OCI-LY1 (cell line): Measurements from ENCODE around the gene DIAPH2.

ENCODE experiments used
- H2AFZ ChIP-seq: fragments of 200-600 bp; sonication (generic), shearing (Covaris generic); 2 replicates; pipeline ENCODE4 v1.6.0; 2014; ENCODE audit warnings: antibody characterized with exemption, mild to moderate bottlenecking, low read length
- H3F3A ChIP-seq: fragments of 200-600 bp; sonication (generic), shearing (Covaris generic); 2 replicates; pipeline ENCODE4 v1.6.0; 2014; ENCODE audit warnings: mild to moderate bottlenecking, antibody characterized with exemption, low read length, moderate library complexity; ENCODE audit not compliant: insufficient read depth
- H3K27ac ChIP-seq: fragments of 200-600 bp; sonication (generic); 2 replicates; pipeline ENCODE4 v1.5.1; 2014; ENCODE audit warnings: low read length, mixed run types, mild to moderate bottlenecking, low read depth; ENCODE audit not compliant: poor library complexity, severe bottlenecking
- H3K27me3 ChIP-seq: fragments of 200-600 bp; sonication (generic); 2 replicates; pipeline ENCODE4 v1.6.0; 2014; ENCODE audit warnings: antibody characterized with exemption, mild to moderate bottlenecking, low read length, moderate library complexity; ENCODE audit not compliant: insufficient read depth
- H3K36me3 ChIP-seq: fragments of 200-600 bp; sonication (generic); 2 replicates; pipeline ENCODE4 v1.6.1; 2014; ENCODE audit warnings: mild to moderate bottlenecking, antibody characterized with exemption, low read length, moderate library complexity, mixed read lengths; ENCODE audit not compliant: insufficient read depth
- H3K4me1 ChIP-seq: fragments of 200-600 bp; sonication (generic); 2 replicates; pipeline ENCODE4 v1.5.1; 2014; ENCODE audit warnings: mild to moderate bottlenecking, low read length, moderate library complexity; ENCODE audit not compliant: insufficient read depth, severe bottlenecking
- H3K4me2 ChIP-seq: fragments of 200-600 bp; sonication (generic), shearing (Covaris generic); 2 replicates; pipeline ENCODE4 v1.6.1; 2014; ENCODE audit warnings: low read length
- H3K4me3 ChIP-seq: fragments of 200-600 bp; sonication (generic); 2 replicates; pipeline ENCODE4 v1.5.1; 2014; ENCODE audit warnings: low read length, low read depth, mild to moderate bottlenecking, mixed read lengths; ENCODE audit not compliant: poor library complexity, severe bottlenecking
- H3K79me2 ChIP-seq: fragments of 200-600 bp; shearing (Covaris generic); 2 replicates; pipeline ENCODE4 v1.6.1; 2016; ENCODE audit warnings: mixed run types, low read length, mixed read lengths; ENCODE audit not compliant: insufficient read depth
- H3K9ac ChIP-seq: fragments of 200-600 bp; sonication (generic), shearing (Covaris generic); 2 replicates; pipeline ENCODE4 v1.6.1; 2014; ENCODE audit warnings: mild to moderate bottlenecking, low read length, mixed read lengths
- H3K9me2 ChIP-seq: fragments of 200-600 bp; sonication (generic), shearing (Covaris generic); 2 replicates; pipeline ENCODE4 v1.6.1; 2014; ENCODE audit warnings: low read depth, mild to moderate bottlenecking, low read length, mixed read lengths
- H3K9me3 ChIP-seq: fragments of 200-600 bp; shearing (Covaris generic); 2 replicates; pipeline ENCODE4 v1.6.1; 2014; ENCODE audit warnings: low read length, mixed read lengths
- H4K20me1 ChIP-seq: fragments of 200-600 bp; sonication (generic), shearing (Covaris generic); 2 replicates; pipeline ENCODE4 v1.6.0; 2016; ENCODE audit warnings: mild to moderate bottlenecking, low read length; ENCODE audit not compliant: insufficient read depth
- CTCF ChIP-seq: fragments of 200-600 bp; sonication (generic), shearing (Covaris generic); IDR thresholded peaks from 2 replicates; pipeline ENCODE4 v1.5.1; 2017; ENCODE audit warnings: mild to moderate bottlenecking, antibody characterized with exemption, low read length, moderate library complexity, mixed read lengths
- EZH2 ChIP-seq: fragments of 200-600 bp; sonication (generic), shearing (Covaris generic); IDR thresholded peaks from 2 replicates; pipeline ENCODE4 v1.8.0; 2017; ENCODE audit warnings: borderline replicate concordance, mixed run types, mild to moderate bottlenecking, antibody characterized with exemption, low read length, moderate library complexity, mixed read lengths

DIAPH2 gene

GRCh38 chrX:97447306-97447705 is 762.7 kb downstream of the DIAPH2 start:
- H3K9ac ChIP-seq: no peak overlapping the region

GRCh38 chrX:97452283-97452682 is 767.6 kb downstream of the DIAPH2 start:
- no peak overlapping the region for H3K9ac ChIP-seq
- no peaks in the 10 kb centered on the region for H3K79me2 ChIP-seq
- H3K27ac ChIP-seq: no peak overlapping the region
- H3K4me3 ChIP-seq: no peak overlapping the region
- H3F3A ChIP-seq: no peaks in the 10 kb centered on the region
- H3K9me2 ChIP-seq: no peaks in the 10 kb centered on the region
- H3K36me3 ChIP-seq: no peaks in the 10 kb centered on the region
- no peaks in the 10 kb centered on the region for H3K9me3 ChIP-seq
- no peaks in the 10 kb centered on the region for H4K20me1 ChIP-seq
- no peak for TF ChIP-seq CTCF
- TF ChIP-seq EZH2: no peak
- H3K4me2 ChIP-seq: no peak overlapping the region
- H3K4me1 ChIP-seq: no peaks in the 10 kb centered on the region
- no peaks in the 10 kb centered on the region for H3K27me3 ChIP-seq
- H2AFZ ChIP-seq: no peak overlapping the region

More at GRCh38 chrX:97447306-97447705, 762.7 kb downstream of the DIAPH2 start:
- no peaks in the 10 kb centered on the region for H3F3A ChIP-seq
- H3K4me3 ChIP-seq: no peak overlapping the region
- no peaks in the 10 kb centered on the region for H3K27me3 ChIP-seq
- H4K20me1 ChIP-seq: no peaks in the 10 kb centered on the region
- TF ChIP-seq CTCF (no peak), EZH2 (no peak)
- H3K9me3 ChIP-seq: no peaks in the 10 kb centered on the region
- no peaks in the 10 kb centered on the region for H3K36me3 ChIP-seq
- H3K79me2 ChIP-seq: no peaks in the 10 kb centered on the region
- H3K4me2 ChIP-seq: no peak overlapping the region
- no peaks in the 10 kb centered on the region for H3K9me2 ChIP-seq
- no peak overlapping the region for H2AFZ ChIP-seq
- H3K27ac ChIP-seq: no peak overlapping the region
- peaks cover 6% of the 10 kb centered on the region for H3K4me1 ChIP-seq

GRCh38 chrX:97461763-97462162 is 777.1 kb downstream of the DIAPH2 start:
- no peaks in the 10 kb centered on the region for H3K79me2 ChIP-seq
- no peaks in the 10 kb centered on the region for H3K9me2 ChIP-seq
- no peak for TF ChIP-seq EZH2
- no peak for TF ChIP-seq CTCF
- no peaks in the 10 kb centered on the region for H3K4me1 ChIP-seq
- H3K4me3 ChIP-seq: no peak overlapping the region
- H3K4me2 ChIP-seq: no peak overlapping the region
- no peaks in the 10 kb centered on the region for H3F3A ChIP-seq
- no peak overlapping the region for H3K27ac ChIP-seq
- H4K20me1 ChIP-seq: no peaks in the 10 kb centered on the region
- no peak overlapping the region for H3K9ac ChIP-seq
- H3K9me3 ChIP-seq: no peaks in the 10 kb centered on the region
- H2AFZ ChIP-seq: no peak overlapping the region
- H3K27me3 ChIP-seq: no peaks in the 10 kb centered on the region
- H3K36me3 ChIP-seq: no peaks in the 10 kb centered on the region
